HCT116 (cell line): ENCODE data around the gene SLC6A19. TPM values are rescaled to one million over a fixed set of nuclear protein-coding genes. Genes with fewer than 3 reads are reported as not detected.

Experiments
- ATAC-seq: fragments of 200-7000 bp; cut with Tn5 transposase; 2 replicates; pipeline ENCODE4 v1.9.1; 2020; ENCODE audit warnings: mild to moderate bottlenecking, moderate library complexity
- BruUV-seq: library from RNA; stranded (reverse); fragments of 400-500 nt; replicated peaks from 2 replicates; lab custom pipeline; 2021; lab: Mats Ljungman, UMichigan
- CTCF ChIA-PET: fragments of 300-600 bp; sonication (Branson Sonifier 250); formaldehyde crosslinking; loops from one replicate; lab custom pipeline; 2021; ENCODE audit warnings: antibody characterized with exemption; lab: Charles Lee
- POLR2A ChIA-PET: fragments of 300-600, 350-600 bp; sonication (Branson Sonifier 250); formaldehyde crosslinking; loops from one replicate; lab custom pipeline; 2021; ENCODE audit warnings: antibody characterized with exemption; lab: Charles Lee
- RAD21 ChIA-PET, 2 experiments: fragments of 300-600 bp; sonication (Branson Sonifier 250); formaldehyde crosslinking; loops; one replicate each; lab custom pipeline; 2023; ENCODE audit warnings: low total read pairs in 2 of 2; ENCODE audit not compliant: uncharacterized antibody in 2 of 2, unreplicated experiment in 2 of 2, low non-redundant PET in 1 of 2; lab: Charles Lee
- DNase-seq: peaks from one replicate; pipeline ENCODE4 v3.0.0-alpha.2; 2010; ENCODE audit warnings: low read depth, low spot score
- H2AFZ ChIP-seq: fragments of 200-600 bp; shearing (Covaris generic), sonication (generic); 2 replicates; pipeline ENCODE4 v1.6.1; 2017; ENCODE audit warnings: low read depth, mixed run types, mixed read lengths, antibody characterized with exemption, low read length; ENCODE audit not compliant: poor library complexity, severe bottlenecking
- H3K27ac ChIP-seq: 2 replicates; pipeline ENCODE4 v1.5.1; 2012; ENCODE audit warnings: low read depth, low read length
- H3K27me3 ChIP-seq: fragments of 200-600 bp; sonication (generic); 2 replicates; pipeline ENCODE4 v1.6.1; 2016; ENCODE audit warnings: mixed run types, low read length, mixed read lengths; ENCODE audit not compliant: insufficient read depth
- H3K36me3 ChIP-seq, 2 experiments: fragments of 200-500 bp in 1 of 2; fragments of 200-600 bp in 1 of 2; sonication (Bioruptor generic) in 1 of 2; sonication (generic) in 1 of 2; 2 replicates each; pipeline versions ENCODE4 v1.5.1 to v1.6.1; 2014 to 2016; ENCODE audit warnings: low read length in 2 of 2, inconsistent platforms in 1 of 2, mixed read lengths in 1 of 2, mixed run types in 1 of 2; ENCODE audit not compliant: insufficient read depth in 2 of 2, control insufficient read depth in 1 of 2
- H3K4me1 ChIP-seq, 2 experiments: fragments of 200-600 bp in 1 of 2; sonication (generic) in 1 of 2; 2 replicates each; pipeline versions ENCODE4 v1.5.1 to v1.6.1; 2012 to 2017; ENCODE audit warnings: low read length in 2 of 2, inconsistent platforms in 1 of 2, mild to moderate bottlenecking in 1 of 2, mixed read lengths in 1 of 2, mixed run types in 1 of 2, moderate library complexity in 1 of 2; ENCODE audit not compliant: insufficient read depth in 2 of 2, control insufficient read depth in 1 of 2
- H3K4me2 ChIP-seq: fragments of 200-600 bp; sonication (generic); 2 replicates; pipeline ENCODE4 v1.6.1; 2017; ENCODE audit warnings: mixed run types, low read length, mixed read lengths
- H3K4me3 ChIP-seq, 2 experiments: fragments of 200-600 bp in 1 of 2; sonication (generic) in 1 of 2; replicated peaks in 1 of 2; 2 replicates each; pipeline ENCODE4 v1.5.1; 2011 to 2016; ENCODE audit warnings: low read length in 2 of 2, control low read depth in 1 of 2, low read depth in 1 of 2, mild to moderate bottlenecking in 1 of 2, mixed read lengths in 1 of 2, mixed run types in 1 of 2
- H3K79me2 ChIP-seq: fragments of 200-600 bp; sonication (generic); 2 replicates; pipeline ENCODE4 v1.6.1; 2017; ENCODE audit warnings: mild to moderate bottlenecking, mixed run types, low read length, moderate library complexity, mixed read lengths; ENCODE audit not compliant: insufficient read depth
- H3K9ac ChIP-seq: fragments of 200-600 bp; sonication (generic); 2 replicates; pipeline ENCODE4 v1.6.1; 2016; ENCODE audit warnings: low read length, mixed read lengths
- H3K9me2 ChIP-seq: fragments of 200-600 bp; sonication (generic), shearing (Covaris generic); 2 replicates; pipeline ENCODE4 v1.6.1; 2017; ENCODE audit warnings: mixed run types, mild to moderate bottlenecking, moderate library complexity; ENCODE audit not compliant: insufficient read depth
- H3K9me3 ChIP-seq, 2 experiments: fragments of 200-500 bp in 1 of 2; fragments of 200-600 bp in 1 of 2; sonication (Bioruptor generic) in 1 of 2; sonication (generic) in 1 of 2; 2 replicates each; pipeline ENCODE4 v1.6.1; 2014 to 2017; ENCODE audit warnings: low read length in 2 of 2, mixed read lengths in 2 of 2, inconsistent platforms in 1 of 2, low read depth in 1 of 2, mild to moderate bottlenecking in 1 of 2, mixed run types in 1 of 2, moderate library complexity in 1 of 2; ENCODE audit not compliant: control insufficient read depth in 1 of 2, insufficient read depth in 1 of 2
- H4K20me1 ChIP-seq: fragments of 200-600 bp; sonication (generic), shearing (Covaris generic); 2 replicates; pipeline ENCODE4 v1.6.1; 2017; ENCODE audit warnings: mixed run types, mild to moderate bottlenecking, moderate library complexity; ENCODE audit not compliant: insufficient read depth
- CEBPB ChIP-seq: IDR thresholded peaks from 2 replicates; pipeline ENCODE4 v1.6.1; 2012; ENCODE audit warnings: low read depth
- EZH2 ChIP-seq: fragments of 200-600 bp; sonication (generic); IDR thresholded peaks from 2 replicates; pipeline ENCODE4 v1.6.1; 2017; ENCODE audit warnings: antibody characterized with exemption, mixed run types
- FOSL1 ChIP-seq: IDR thresholded peaks from 2 replicates; pipeline ENCODE4 v1.6.1; 2012; ENCODE audit warnings: low read depth
- POLR2A ChIP-seq: IDR thresholded peaks from 2 replicates; pipeline ENCODE4 v1.7.0; 2011; ENCODE audit warnings: borderline replicate concordance; ENCODE audit not compliant: insufficient read depth, insufficient read length; ENCODE audit errors: extremely low read depth
- RAD21 ChIP-seq: IDR thresholded peaks from 2 replicates; pipeline ENCODE4 v1.6.1; 2012; ENCODE audit warnings: low read depth, mild to moderate bottlenecking
- REST ChIP-seq: IDR thresholded peaks from 2 replicates; pipeline ENCODE4 v1.6.1; 2012; ENCODE audit warnings: low read depth
- ZBTB33 ChIP-seq: IDR thresholded peaks from 2 replicates; pipeline ENCODE4 v1.6.1; 2011; ENCODE audit warnings: mild to moderate bottlenecking, low read length, moderate library complexity; ENCODE audit not compliant: insufficient replicate concordance; ENCODE audit errors: extremely low read depth
- ZFX ChIP-seq: fragments of 450-650 bp; IDR thresholded peaks from 2 replicates; pipeline ENCODE4 v1.6.1; 2017
- ZNF274 ChIP-seq: fragments of 200-500 bp; sonication (Bioruptor generic); IDR thresholded peaks from 2 replicates; pipeline ENCODE4 v1.6.1; 2014; ENCODE audit warnings: mild to moderate bottlenecking, low read depth, low read length, inconsistent platforms
- intact Hi-C: fragments of 100-400 bp; cut with micrococcal nuclease; formaldehyde crosslinking; loops from 2 replicates; pipeline ENCODE4 v1.10.0; 2022
- total RNA-seq: library from RNA; stranded (reverse); gene quantifications from one replicate; pipeline ENCODE4 v1.2.1, GENCODE V29; 2021; ENCODE audit not compliant: unreplicated experiment

SLC6A19 gene
- total RNA-seq, 1 experiment from 2014 or later = not detected

GRCh38 chr5:1216918-1217295, 15.5 kb downstream of the SLC6A19 start:
- no TSS peak for BruUV-seq
- no peaks in the 10 kb centered on the region; a peak in 1 of 4 replicates for H3K9me3 ChIP-seq
- peaks cover 0 to 5% of the 10 kb centered on the region in 2 experiments; a peak in 1 of 4 replicates for H3K4me1 ChIP-seq
- ChIA-PET RAD21 (no interaction called here), POLR2A (no interaction called here), CTCF (no interaction called here)
- no peaks in the 10 kb centered on the region for H3K9me2 ChIP-seq
- H4K20me1 ChIP-seq = no peaks in the 10 kb centered on the region
- no peak overlapping the region for H2AFZ ChIP-seq
- no peaks in the 10 kb centered on the region for H3K36me3 ChIP-seq
- intact Hi-C loops = no loop called here
- ATAC-seq (no peak), DNase-seq (no peak)
- H3K4me3 ChIP-seq = no peak overlapping the region
- H3K27me3 ChIP-seq = no peaks in the 10 kb centered on the region
- H3K4me2 ChIP-seq = no peak overlapping the region
- TF ChIP-seq RAD21 = no peak
- no peak for TF ChIP-seq ZNF274
- no peak for TF ChIP-seq POLR2A
- no peak for TF ChIP-seq FOSL1
- no peak for TF ChIP-seq CEBPB
- no peak for TF ChIP-seq ZBTB33
- no peak for TF ChIP-seq ZFX
- TF ChIP-seq EZH2 = no peak
- TF ChIP-seq REST = no peak
- H3K9ac ChIP-seq = no peak overlapping the region
- H3K79me2 ChIP-seq = no peaks in the 10 kb centered on the region
- no peak overlapping the region for H3K27ac ChIP-seq
